Measurements from ENCODE around the gene OSBPL6.

GRCh38 chr2:178333851-178334250 is 139.5 kb downstream of the OSBPL6 start:
- no peak for TF ChIP-seq CTCF (IDR thresholded peaks at IDR 0.05 in 2 of 3, conservative IDR thresholded peaks at IDR 0.05 in 1 of 3; ENCODE audit: borderline replicate concordance in 1 of 3, insufficient read depth in 1 of 3, low read depth in 2 of 3, low read length in 2 of 3)
- no peak for TF ChIP-seq YY1 (IDR thresholded peaks at IDR 0.05; ENCODE audit: extremely low read depth, insufficient replicate concordance, low read depth, low read length)

Measured in HCT116 (cell line).